ENCODE results near the gene ZFAND3. TPM values are rescaled to one million over a fixed set of nuclear protein-coding genes. Genes with fewer than 3 reads are reported as not detected.

Gene ZFAND3
- polyA plus RNA-seq, 1 donor (not counting 4 experiments of a cell fraction or from before 2014, with no cell fraction given) = 19.6 TPM

DNA sequence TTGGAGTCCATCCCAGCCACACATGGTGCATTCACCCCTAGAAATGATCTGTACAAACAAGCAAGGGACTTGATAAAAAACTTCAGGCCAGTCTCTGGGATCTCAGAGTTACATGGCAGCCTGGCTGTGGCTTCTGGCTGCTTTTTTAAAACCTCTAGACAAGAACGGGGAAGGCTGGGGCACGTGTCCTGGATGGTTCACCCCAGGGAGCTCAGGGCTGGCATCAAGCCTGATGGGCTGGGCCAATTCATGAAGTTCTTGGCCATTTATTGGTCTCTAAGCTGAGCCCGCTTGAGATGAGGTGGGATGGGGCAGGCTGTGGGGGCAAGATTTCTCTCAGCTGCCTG is 10.4 kb upstream of the ZFAND3 start:
- no peak overlapping the region for H2AFZ ChIP-seq (ENCODE audit: control insufficient read depth, low read length)
- DNase-seq (ENCODE audit: low read depth, low spot score) (no peak), FAIRE-seq (no peak)
- H3K79me2 ChIP-seq (ENCODE audit: control insufficient read depth, insufficient read depth, low read length) = no peaks in the 10 kb centered on the region
- no peaks in the 10 kb centered on the region for H3K27me3 ChIP-seq (ENCODE audit: control insufficient read depth, extremely low read depth, insufficient read depth, low read length)
- no peak overlapping the region for H3K9ac ChIP-seq (ENCODE audit: control insufficient read depth, extremely low read depth, insufficient read depth, low read length)
- no peaks in the 10 kb centered on the region for H3K36me3 ChIP-seq (ENCODE audit: control insufficient read depth in 2 of 2, extremely low read depth in 1 of 2, insufficient read depth in 2 of 2, low read length in 2 of 2)
- peak overlapping the region; percentile 86 for H3K4me2 ChIP-seq (ENCODE audit: control insufficient read depth, extremely low read depth, insufficient read depth, low read depth, low read length)
- no peak overlapping the region for H3K27ac ChIP-seq (ENCODE audit: control insufficient read depth, insufficient read depth, low read length)
- peak overlapping the region in 2 of 3 experiments; percentile 6 to 39 for H3K4me3 ChIP-seq (ENCODE audit: control insufficient read depth in 2 of 3, extremely low read depth in 1 of 3, insufficient read depth in 2 of 3, low read depth in 1 of 3, low read length in 3 of 3)
- H3K9me1 ChIP-seq (ENCODE audit: control insufficient read depth, extremely low read depth, insufficient read depth, low read length) = no peaks in the 10 kb centered on the region
- H4K20me1 ChIP-seq (ENCODE audit: control insufficient read depth, extremely low read depth, insufficient read depth, low read length) = no peaks in the 10 kb centered on the region
- H3K9me3 ChIP-seq (ENCODE audit: control insufficient read depth, low read depth, low read length) = no peaks in the 10 kb centered on the region
- dilution Hi-C loops (cut with MboI; ENCODE audit: extremely low pct_ligation_motif_present, low sequenced_read_pairs) = no loop called here
- H3K4me1 ChIP-seq (ENCODE audit: control insufficient read depth, extremely low read depth, insufficient read depth, low read length) = peaks cover 25% of the 10 kb centered on the region
- TF ChIP-seq EZH2 (IDR thresholded peaks at IDR 0.05; ENCODE audit: low read length) = no peak
- TF ChIP-seq, protein P1, sequence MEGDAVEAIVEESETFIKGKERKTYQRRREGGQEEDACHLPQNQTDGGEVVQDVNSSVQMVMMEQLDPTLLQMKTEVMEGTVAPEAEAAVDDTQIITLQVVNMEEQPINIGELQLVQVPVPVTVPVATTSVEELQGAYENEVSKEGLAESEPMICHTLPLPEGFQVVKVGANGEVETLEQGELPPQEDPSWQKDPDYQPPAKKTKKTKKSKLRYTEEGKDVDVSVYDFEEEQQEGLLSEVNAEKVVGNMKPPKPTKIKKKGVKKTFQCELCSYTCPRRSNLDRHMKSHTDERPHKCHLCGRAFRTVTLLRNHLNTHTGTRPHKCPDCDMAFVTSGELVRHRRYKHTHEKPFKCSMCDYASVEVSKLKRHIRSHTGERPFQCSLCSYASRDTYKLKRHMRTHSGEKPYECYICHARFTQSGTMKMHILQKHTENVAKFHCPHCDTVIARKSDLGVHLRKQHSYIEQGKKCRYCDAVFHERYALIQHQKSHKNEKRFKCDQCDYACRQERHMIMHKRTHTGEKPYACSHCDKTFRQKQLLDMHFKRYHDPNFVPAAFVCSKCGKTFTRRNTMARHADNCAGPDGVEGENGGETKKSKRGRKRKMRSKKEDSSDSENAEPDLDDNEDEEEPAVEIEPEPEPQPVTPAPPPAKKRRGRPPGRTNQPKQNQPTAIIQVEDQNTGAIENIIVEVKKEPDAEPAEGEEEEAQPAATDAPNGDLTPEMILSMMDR (optimal IDR thresholded peaks at IDR 0.05 in 1 of 3, IDR thresholded peaks at IDR 0.05 in 1 of 3, conservative IDR thresholded peaks at IDR 0.05 in 1 of 3; ENCODE audit: extremely low read depth in 1 of 3, insufficient read depth in 2 of 3, low read length in 3 of 3) = no peak

DNA sequence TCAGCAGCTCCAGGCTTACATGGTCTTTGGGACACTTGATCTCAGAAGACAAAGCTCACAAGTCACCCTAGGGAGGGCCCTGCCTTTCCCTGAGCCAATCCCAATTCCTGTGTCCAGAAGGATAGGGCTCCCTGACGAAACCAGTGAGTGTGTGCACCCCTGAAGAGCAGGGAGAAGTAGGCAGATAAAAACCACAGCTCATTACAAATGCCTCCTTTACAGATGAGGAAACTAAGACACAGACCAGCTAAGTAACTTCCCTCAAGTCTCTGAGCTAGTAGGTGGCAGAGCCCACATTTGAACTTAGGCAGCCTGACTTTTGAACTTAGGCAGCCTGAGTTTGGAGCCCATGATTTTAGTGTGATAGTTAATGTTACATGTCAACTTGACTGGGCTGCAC is 6.7 kb upstream of the ZFAND3 start:
- TF ChIP-seq, protein P1 (optimal IDR thresholded peaks at IDR 0.05 in 1 of 3, IDR thresholded peaks at IDR 0.05 in 1 of 3, conservative IDR thresholded peaks at IDR 0.05 in 1 of 3; ENCODE audit: extremely low read depth in 1 of 3, insufficient read depth in 2 of 3, low read length in 3 of 3) = no peak

More for the DNA sequence above, 6.7 kb upstream of the ZFAND3 start:
- H3K27ac ChIP-seq (ENCODE audit: control insufficient read depth, insufficient read depth, low read length) = no peak overlapping the region
- no peak overlapping the region for H3K9ac ChIP-seq (ENCODE audit: control insufficient read depth, extremely low read depth, insufficient read depth, low read length)
- no peaks in the 10 kb centered on the region for H4K20me1 ChIP-seq (ENCODE audit: control insufficient read depth, extremely low read depth, insufficient read depth, low read length)
- H3K27me3 ChIP-seq (ENCODE audit: control insufficient read depth, extremely low read depth, insufficient read depth, low read length) = no peaks in the 10 kb centered on the region
- H3K4me1 ChIP-seq (ENCODE audit: control insufficient read depth, extremely low read depth, insufficient read depth, low read length) = peaks cover 17% of the 10 kb centered on the region
- no peaks in the 10 kb centered on the region for H3K36me3 ChIP-seq (ENCODE audit: control insufficient read depth in 2 of 2, extremely low read depth in 1 of 2, insufficient read depth in 2 of 2, low read length in 2 of 2)
- H3K9me3 ChIP-seq (ENCODE audit: control insufficient read depth, low read depth, low read length) = no peaks in the 10 kb centered on the region
- no peak for FAIRE-seq
- H2AFZ ChIP-seq (ENCODE audit: control insufficient read depth, low read length) = no peak overlapping the region
- no peaks in the 10 kb centered on the region for H3K79me2 ChIP-seq (ENCODE audit: control insufficient read depth, insufficient read depth, low read length)
- DNase-seq (ENCODE audit: low read depth, low spot score) = no peak
- no peak overlapping the region for H3K4me3 ChIP-seq (ENCODE audit: control insufficient read depth in 2 of 3, extremely low read depth in 1 of 3, insufficient read depth in 2 of 3, low read depth in 1 of 3, low read length in 3 of 3)
- dilution Hi-C loops (cut with MboI; ENCODE audit: extremely low pct_ligation_motif_present, low sequenced_read_pairs) = no loop called here
- H3K4me2 ChIP-seq (ENCODE audit: control insufficient read depth, extremely low read depth, insufficient read depth, low read depth, low read length) = no peak overlapping the region
- no peaks in the 10 kb centered on the region for H3K9me1 ChIP-seq (ENCODE audit: control insufficient read depth, extremely low read depth, insufficient read depth, low read length)

All from keratinocyte (primary cell).